HG02678 (cell line): ENCODE results near the gene TMEM98.
"Not testable (repeated sequence)": the region's sequence is repeated elsewhere in the genome, so short reads cannot be mapped to it uniquely, and the experiment has no call there.

Source experiments
- ATAC-seq: cut with Tn5 transposase; IDR thresholded peaks from one replicate; pipeline ENCODE4 v1.9.1; 2021; ENCODE audit warnings: mild to moderate bottlenecking, moderate library complexity; ENCODE audit not compliant: unreplicated experiment

The TMEM98 gene

GRCh38 chr17:32914181-32914580 lies 13.8 kb upstream of the TMEM98 start:
- no peak for ATAC-seq

- no peak for ATAC-seq
Measured at GRCh38 chr17:32915245-32915644, 12.7 kb upstream of the TMEM98 start.

- no peak for ATAC-seq
Measured at GRCh38 chr17:32916134-32916533, 11.8 kb upstream of the TMEM98 start.

GRCh38 chr17:32917081-32917480 lies 10.9 kb upstream of the TMEM98 start:
- ATAC-seq, result no peak

GRCh38 chr17:32917842-32918241 lies 10.1 kb upstream of the TMEM98 start:
- ATAC-seq, result no peak

- not testable (repeated sequence) for ATAC-seq
Measured at GRCh38 chr17:32919876-32920275, 8.1 kb upstream of the TMEM98 start.

GRCh38 chr17:32920293-32920692 lies 7.7 kb upstream of the TMEM98 start:
- no peak for ATAC-seq

GRCh38 chr17:32921017-32921416 lies 6.9 kb upstream of the TMEM98 start:
- no peak for ATAC-seq

GRCh38 chr17:32923905-32924304 lies 4.0 kb upstream of the TMEM98 start:
- ATAC-seq, result not testable (repeated sequence)

GRCh38 chr17:32926183-32926582 lies 1.8 kb upstream of the TMEM98 start:
- ATAC-seq, result no peak

- ATAC-seq, result not testable (repeated sequence)
Measured at GRCh38 chr17:32926789-32927188, 1.2 kb upstream of the TMEM98 start.

GRCh38 chr17:32927201-32927723 lies 691 bp upstream of the TMEM98 start:
- ATAC-seq, result no peak

- no peak for ATAC-seq
Measured at GRCh38 chr17:32928586-32929535, 908 bp downstream of the TMEM98 start.

GRCh38 chr17:32929588-32929987 lies 1.6 kb downstream of the TMEM98 start:
- no peak for ATAC-seq

GRCh38 chr17:32930512-32930911 lies 2.6 kb downstream of the TMEM98 start:
- ATAC-seq, result no peak

GRCh38 chr17:32931686-32932085 lies 3.7 kb downstream of the TMEM98 start:
- no peak for ATAC-seq

- ATAC-seq, result no peak
Measured at GRCh38 chr17:32933881-32934280, 5.9 kb downstream of the TMEM98 start.

- no peak for ATAC-seq
Measured at GRCh38 chr17:32935726-32936125, 7.8 kb downstream of the TMEM98 start.

- no peak for ATAC-seq
Measured at GRCh38 chr17:32936186-32936893, 8.4 kb downstream of the TMEM98 start.

GRCh38 chr17:32936894-32937500 lies 9.0 kb downstream of the TMEM98 start:
- no peak for ATAC-seq

- no peak for ATAC-seq
Measured at GRCh38 chr17:32940706-32941390, 12.9 kb downstream of the TMEM98 start.
